ENCODE measurements around the gene ZNF175.

ZNF175 gene

GRCh38 chr19:51566489-51567100, 4.5 kb upstream of the ZNF175 start:
- Histone ChIP-seq H3K27me3 (ENCODE audit: insufficient read depth, low read length, poor library complexity, severe bottlenecking) (no peaks in the 10 kb centered on the region), H3K36me3 (ENCODE audit: insufficient read depth, low read length) (no peaks in the 10 kb centered on the region), H4K20me1 (ENCODE audit: insufficient read depth, low read length, poor library complexity, severe bottlenecking) (no peaks in the 10 kb centered on the region), H3K4me1 (ENCODE audit: insufficient read depth, low read length, poor library complexity, severe bottlenecking) (peaks cover 38% of the 10 kb centered on the region), H3F3A (ENCODE audit: low read depth) (no peaks in the 10 kb centered on the region; the same call in 1 of the 2 replicates), H3K79me2 (ENCODE audit: insufficient read depth, low read length) (peaks cover 4% of the 10 kb centered on the region), H3K4me2 (ENCODE audit: low read depth, low read length, poor library complexity, severe bottlenecking) (peak overlapping the region; percentile 27), H3K9me2 (replicated peaks; ENCODE audit: low read depth, low read length) (no peaks in the 10 kb centered on the region), H3K4me3 (ENCODE audit: low read length, poor library complexity, severe bottlenecking) (no peak overlapping the region), H3K9me3 (ENCODE audit: insufficient read depth, low read depth, low read length) (no peaks in the 10 kb centered on the region), H3K9ac (ENCODE audit: low read depth, low read length, poor library complexity, severe bottlenecking) (no peak overlapping the region), H2AFZ (ENCODE audit: low read length) (no peak overlapping the region)
- no peak for TF ChIP-seq EZH2phosphoT487 (IDR thresholded peaks at IDR 0.05; ENCODE audit: borderline replicate concordance)
- TF ChIP-seq, protein P1, sequence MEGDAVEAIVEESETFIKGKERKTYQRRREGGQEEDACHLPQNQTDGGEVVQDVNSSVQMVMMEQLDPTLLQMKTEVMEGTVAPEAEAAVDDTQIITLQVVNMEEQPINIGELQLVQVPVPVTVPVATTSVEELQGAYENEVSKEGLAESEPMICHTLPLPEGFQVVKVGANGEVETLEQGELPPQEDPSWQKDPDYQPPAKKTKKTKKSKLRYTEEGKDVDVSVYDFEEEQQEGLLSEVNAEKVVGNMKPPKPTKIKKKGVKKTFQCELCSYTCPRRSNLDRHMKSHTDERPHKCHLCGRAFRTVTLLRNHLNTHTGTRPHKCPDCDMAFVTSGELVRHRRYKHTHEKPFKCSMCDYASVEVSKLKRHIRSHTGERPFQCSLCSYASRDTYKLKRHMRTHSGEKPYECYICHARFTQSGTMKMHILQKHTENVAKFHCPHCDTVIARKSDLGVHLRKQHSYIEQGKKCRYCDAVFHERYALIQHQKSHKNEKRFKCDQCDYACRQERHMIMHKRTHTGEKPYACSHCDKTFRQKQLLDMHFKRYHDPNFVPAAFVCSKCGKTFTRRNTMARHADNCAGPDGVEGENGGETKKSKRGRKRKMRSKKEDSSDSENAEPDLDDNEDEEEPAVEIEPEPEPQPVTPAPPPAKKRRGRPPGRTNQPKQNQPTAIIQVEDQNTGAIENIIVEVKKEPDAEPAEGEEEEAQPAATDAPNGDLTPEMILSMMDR (conservative IDR thresholded peaks at IDR 0.05; ENCODE audit: low read length): no peak

DNA sequence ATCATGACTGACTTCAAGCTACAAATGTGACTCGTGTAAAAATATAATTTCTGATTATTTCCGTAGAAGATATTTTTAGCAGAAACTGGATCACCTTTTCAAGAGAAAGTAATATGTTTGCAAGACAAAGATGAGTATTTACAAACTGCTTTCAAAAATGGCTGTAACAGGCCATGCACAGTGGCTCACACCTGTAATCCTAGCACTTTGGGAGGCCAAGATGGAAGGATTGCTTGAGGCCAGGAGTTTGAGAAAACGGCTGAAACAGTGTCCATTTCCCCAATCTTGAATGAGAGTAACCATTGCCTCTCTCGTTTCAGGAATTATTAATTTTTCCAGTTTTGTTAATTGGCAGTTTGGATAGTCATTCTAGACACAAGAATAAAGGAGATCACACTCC, 3.5 kb upstream of the ZNF175 start:
- Histone ChIP-seq H3K9me2 (replicated peaks; ENCODE audit: low read depth, low read length) (no peaks in the 10 kb centered on the region), H3K27me3 (ENCODE audit: insufficient read depth, low read length, poor library complexity, severe bottlenecking) (no peaks in the 10 kb centered on the region), H2AFZ (ENCODE audit: low read length) (no peak overlapping the region), H3K9ac (ENCODE audit: low read depth, low read length, poor library complexity, severe bottlenecking) (no peak overlapping the region), H3K4me3 (ENCODE audit: low read length, poor library complexity, severe bottlenecking) (no peak overlapping the region), H3K4me1 (ENCODE audit: insufficient read depth, low read length, poor library complexity, severe bottlenecking) (peaks cover 48% of the 10 kb centered on the region), H3K4me2 (ENCODE audit: low read depth, low read length, poor library complexity, severe bottlenecking) (no peak overlapping the region), H3K79me2 (ENCODE audit: insufficient read depth, low read length) (peaks cover 14% of the 10 kb centered on the region), H3K9me3 (ENCODE audit: insufficient read depth, low read depth, low read length) (no peaks in the 10 kb centered on the region), H4K20me1 (ENCODE audit: insufficient read depth, low read length, poor library complexity, severe bottlenecking) (no peaks in the 10 kb centered on the region), H3F3A (ENCODE audit: low read depth) (no peaks in the 10 kb centered on the region; the same call in 1 of the 2 replicates), H3K36me3 (ENCODE audit: insufficient read depth, low read length) (no peaks in the 10 kb centered on the region)
- TF ChIP-seq, protein P1 (conservative IDR thresholded peaks at IDR 0.05; ENCODE audit: low read length): no peak
- TF ChIP-seq EZH2phosphoT487 (IDR thresholded peaks at IDR 0.05; ENCODE audit: borderline replicate concordance): no peak

DNA sequence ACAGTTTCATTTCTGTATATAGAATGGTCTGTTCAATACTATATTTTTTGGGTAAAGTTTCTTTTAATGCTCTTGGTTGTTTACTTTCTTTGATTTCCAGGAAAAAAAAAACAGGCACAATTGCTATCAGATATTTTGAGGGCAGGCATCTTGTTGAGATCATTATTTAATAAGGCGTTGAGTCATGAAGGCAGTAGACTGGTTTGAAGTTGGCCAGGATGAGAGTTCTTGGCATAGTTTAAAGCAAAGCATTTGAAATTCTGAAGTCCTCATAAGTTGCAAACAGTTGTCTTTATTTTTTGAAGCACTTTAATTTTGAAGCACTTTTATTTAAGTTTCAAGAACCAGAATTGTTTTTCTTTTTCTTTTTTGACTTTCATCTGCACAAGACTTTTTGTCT, 2.6 kb upstream of the ZNF175 start:
- no peaks in the 10 kb centered on the region; the same call in 1 of the 2 replicates for H3F3A ChIP-seq (ENCODE audit: low read depth)
- H3K4me2 ChIP-seq (ENCODE audit: low read depth, low read length, poor library complexity, severe bottlenecking): no peak overlapping the region
- no peaks in the 10 kb centered on the region for H3K36me3 ChIP-seq (ENCODE audit: insufficient read depth, low read length)
- H3K79me2 ChIP-seq (ENCODE audit: insufficient read depth, low read length): peaks cover 23% of the 10 kb centered on the region
- no peak overlapping the region for H2AFZ ChIP-seq (ENCODE audit: low read length)
- no peak overlapping the region for H3K4me3 ChIP-seq (ENCODE audit: low read length, poor library complexity, severe bottlenecking)
- TF ChIP-seq, protein P1 (conservative IDR thresholded peaks at IDR 0.05; ENCODE audit: low read length): no peak
- TF ChIP-seq EZH2phosphoT487 (IDR thresholded peaks at IDR 0.05; ENCODE audit: borderline replicate concordance): no peak
- H4K20me1 ChIP-seq (ENCODE audit: insufficient read depth, low read length, poor library complexity, severe bottlenecking): no peaks in the 10 kb centered on the region
- no peaks in the 10 kb centered on the region for H3K27me3 ChIP-seq (ENCODE audit: insufficient read depth, low read length, poor library complexity, severe bottlenecking)
- no peaks in the 10 kb centered on the region for H3K9me2 ChIP-seq (replicated peaks; ENCODE audit: low read depth, low read length)
- H3K9ac ChIP-seq (ENCODE audit: low read depth, low read length, poor library complexity, severe bottlenecking): no peak overlapping the region
- no peaks in the 10 kb centered on the region for H3K9me3 ChIP-seq (ENCODE audit: insufficient read depth, low read depth, low read length)
- peaks cover 56% of the 10 kb centered on the region for H3K4me1 ChIP-seq (ENCODE audit: insufficient read depth, low read length, poor library complexity, severe bottlenecking)

Measured in Loucy (cell line).